ENCODE measurements around the gene RPGRIP1L.
"Not testable (repeated sequence)": the region's sequence is repeated elsewhere in the genome, so short reads cannot be mapped to it uniquely, and the experiment has no call there.

RPGRIP1L gene

GRCh38 chr16:53689636-53690035 is 14.0 kb downstream of the RPGRIP1L start:
- no peak overlapping the region for H3K27ac ChIP-seq (ENCODE audit: low read depth, low read length)

GRCh38 chr16:53686710-53687109 is 16.9 kb downstream of the RPGRIP1L start:
- no peaks in the 10 kb centered on the region for H3K4me1 ChIP-seq (ENCODE audit: control insufficient read depth, insufficient read depth, low read length, unreplicated experiment)
- H3K27me3 ChIP-seq (ENCODE audit: insufficient read depth, low read length), result no peaks in the 10 kb centered on the region
- no peak overlapping the region for H3K27ac ChIP-seq (ENCODE audit: low read depth, low read length)
- H3K79me2 ChIP-seq (ENCODE audit: control insufficient read depth, insufficient read depth, low read length, unreplicated experiment), result no peaks in the 10 kb centered on the region
- no peak overlapping the region for H3K4me3 ChIP-seq (ENCODE audit: low read depth, low read length)
- H3K36me3 ChIP-seq (ENCODE audit: insufficient read depth, low read length), result peaks cover 38% of the 10 kb centered on the region
- no peak overlapping the region for H2AFZ ChIP-seq (ENCODE audit: low read length, unreplicated experiment)

More at GRCh38 chr16:53689636-53690035, 14.0 kb downstream of the RPGRIP1L start:
- no peaks in the 10 kb centered on the region for H3K79me2 ChIP-seq (ENCODE audit: control insufficient read depth, insufficient read depth, low read length, unreplicated experiment)
- peaks cover 42% of the 10 kb centered on the region for H3K36me3 ChIP-seq (ENCODE audit: insufficient read depth, low read length)
- H3K27me3 ChIP-seq (ENCODE audit: insufficient read depth, low read length), result no peaks in the 10 kb centered on the region
- H3K4me1 ChIP-seq (ENCODE audit: control insufficient read depth, insufficient read depth, low read length, unreplicated experiment), result no peaks in the 10 kb centered on the region
- no peak overlapping the region for H3K4me3 ChIP-seq (ENCODE audit: low read depth, low read length)
- no peak overlapping the region for H2AFZ ChIP-seq (ENCODE audit: low read length, unreplicated experiment)

- not testable (repeated sequence) for H3K79me2 ChIP-seq (ENCODE audit: control insufficient read depth, insufficient read depth, low read length, unreplicated experiment); H3K4me3 ChIP-seq (ENCODE audit: low read depth, low read length); H3K4me1 ChIP-seq (ENCODE audit: control insufficient read depth, insufficient read depth, low read length, unreplicated experiment); H3K27ac ChIP-seq (ENCODE audit: low read depth, low read length); H2AFZ ChIP-seq (ENCODE audit: low read length, unreplicated experiment); H3K27me3 ChIP-seq (ENCODE audit: insufficient read depth, low read length)
- peaks cover 29% of the 10 kb centered on the region for H3K36me3 ChIP-seq (ENCODE audit: insufficient read depth, low read length)
These were observed 18.3 kb downstream of the RPGRIP1L start for GRCh38 chr16:53685334-53685733.

- H3K27me3 ChIP-seq (ENCODE audit: insufficient read depth, low read length), result no peaks in the 10 kb centered on the region
- H2AFZ ChIP-seq (ENCODE audit: low read length, unreplicated experiment), result no peak overlapping the region
- H3K36me3 ChIP-seq (ENCODE audit: insufficient read depth, low read length), result peaks cover 20% of the 10 kb centered on the region
- H3K27ac ChIP-seq (ENCODE audit: low read depth, low read length), result no peak overlapping the region
- no peak overlapping the region for H3K4me3 ChIP-seq (ENCODE audit: low read depth, low read length)
- no peaks in the 10 kb centered on the region for H3K79me2 ChIP-seq (ENCODE audit: control insufficient read depth, insufficient read depth, low read length, unreplicated experiment)
- no peaks in the 10 kb centered on the region for H3K4me1 ChIP-seq (ENCODE audit: control insufficient read depth, insufficient read depth, low read length, unreplicated experiment)
These were observed 22.3 kb downstream of the RPGRIP1L start for GRCh38 chr16:53681354-53681753.

GRCh38 chr16:53680756-53681155 is 22.9 kb downstream of the RPGRIP1L start:
- peaks cover 14% of the 10 kb centered on the region for H3K36me3 ChIP-seq (ENCODE audit: insufficient read depth, low read length)
- no peaks in the 10 kb centered on the region for H3K27me3 ChIP-seq (ENCODE audit: insufficient read depth, low read length)

GRCh38 chr16:53678756-53679343 is 24.8 kb downstream of the RPGRIP1L start:
- H3K27me3 ChIP-seq (ENCODE audit: insufficient read depth, low read length), result no peaks in the 10 kb centered on the region
- no peaks in the 10 kb centered on the region for H3K79me2 ChIP-seq (ENCODE audit: control insufficient read depth, insufficient read depth, low read length, unreplicated experiment)
- H3K27ac ChIP-seq (ENCODE audit: low read depth, low read length), result no peak overlapping the region
- no peak overlapping the region for H3K4me3 ChIP-seq (ENCODE audit: low read depth, low read length)
- no peaks in the 10 kb centered on the region for H3K4me1 ChIP-seq (ENCODE audit: control insufficient read depth, insufficient read depth, low read length, unreplicated experiment)
- H2AFZ ChIP-seq (ENCODE audit: low read length, unreplicated experiment), result no peak overlapping the region
- peaks cover 3% of the 10 kb centered on the region; the same call in 1 of the 2 replicates for H3K36me3 ChIP-seq (ENCODE audit: insufficient read depth, low read length)

More at GRCh38 chr16:53680756-53681155, 22.9 kb downstream of the RPGRIP1L start:
- Histone ChIP-seq H3K4me1 (ENCODE audit: control insufficient read depth, insufficient read depth, low read length, unreplicated experiment) (no peaks in the 10 kb centered on the region), H2AFZ (ENCODE audit: low read length, unreplicated experiment) (no peak overlapping the region), H3K27ac (ENCODE audit: low read depth, low read length) (no peak overlapping the region), H3K4me3 (ENCODE audit: low read depth, low read length) (no peak overlapping the region), H3K79me2 (ENCODE audit: control insufficient read depth, insufficient read depth, low read length, unreplicated experiment) (no peaks in the 10 kb centered on the region)

- H3K4me1 ChIP-seq (ENCODE audit: control insufficient read depth, insufficient read depth, low read length, unreplicated experiment), result no peaks in the 10 kb centered on the region
- H3K79me2 ChIP-seq (ENCODE audit: control insufficient read depth, insufficient read depth, low read length, unreplicated experiment), result no peaks in the 10 kb centered on the region
- no peak overlapping the region for H3K27ac ChIP-seq (ENCODE audit: low read depth, low read length)
- no peak overlapping the region for H2AFZ ChIP-seq (ENCODE audit: low read length, unreplicated experiment)
- H3K36me3 ChIP-seq (ENCODE audit: insufficient read depth, low read length), result peaks cover 3% of the 10 kb centered on the region; the same call in 1 of the 2 replicates
- H3K4me3 ChIP-seq (ENCODE audit: low read depth, low read length), result no peak overlapping the region
- no peaks in the 10 kb centered on the region for H3K27me3 ChIP-seq (ENCODE audit: insufficient read depth, low read length)
These were observed 25.5 kb downstream of the RPGRIP1L start for GRCh38 chr16:53678155-53678554.

DNA sequence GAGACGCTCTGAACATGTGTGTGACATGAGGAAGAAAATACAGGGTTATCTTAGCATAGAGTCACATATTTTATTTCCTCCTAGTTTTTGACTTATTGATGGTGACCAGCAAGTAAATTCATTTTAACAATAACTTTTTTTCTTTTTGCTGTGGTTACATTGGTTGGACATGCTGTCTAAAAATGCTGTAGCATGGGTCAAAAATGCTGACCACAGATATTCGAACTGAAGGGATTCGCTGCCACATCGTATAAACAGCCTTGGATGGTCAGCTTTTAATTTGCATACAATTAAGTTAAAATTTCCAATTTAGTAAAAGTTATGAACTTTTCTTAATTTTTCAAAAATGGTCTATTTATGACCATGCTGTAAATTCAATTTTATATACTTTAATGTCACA is 30.5 kb downstream of the RPGRIP1L start:
- Histone ChIP-seq H3K36me3 (ENCODE audit: insufficient read depth, low read length) (no peaks in the 10 kb centered on the region; the same call in 1 of the 2 replicates), H3K4me3 (ENCODE audit: low read depth, low read length) (no peak overlapping the region)

GRCh38 chr16:53672461-53672860 is 31.2 kb downstream of the RPGRIP1L start:
- no peaks in the 10 kb centered on the region for H3K27me3 ChIP-seq (ENCODE audit: insufficient read depth, low read length)
- H3K4me1 ChIP-seq (ENCODE audit: control insufficient read depth, insufficient read depth, low read length, unreplicated experiment), result peaks cover 10% of the 10 kb centered on the region
- H3K27ac ChIP-seq (ENCODE audit: low read depth, low read length), result no peak overlapping the region
- no peaks in the 10 kb centered on the region for H3K79me2 ChIP-seq (ENCODE audit: control insufficient read depth, insufficient read depth, low read length, unreplicated experiment)
- H3K4me3 ChIP-seq (ENCODE audit: low read depth, low read length), result no peak overlapping the region
- no peak overlapping the region for H2AFZ ChIP-seq (ENCODE audit: low read length, unreplicated experiment)
- H3K36me3 ChIP-seq (ENCODE audit: insufficient read depth, low read length), result no peaks in the 10 kb centered on the region; the same call in 1 of the 2 replicates

More for the DNA sequence above, 30.5 kb downstream of the RPGRIP1L start:
- Histone ChIP-seq H3K27me3 (ENCODE audit: insufficient read depth, low read length) (no peaks in the 10 kb centered on the region), H3K4me1 (ENCODE audit: control insufficient read depth, insufficient read depth, low read length, unreplicated experiment) (peaks cover 10% of the 10 kb centered on the region), H3K79me2 (ENCODE audit: control insufficient read depth, insufficient read depth, low read length, unreplicated experiment) (no peaks in the 10 kb centered on the region), H2AFZ (ENCODE audit: low read length, unreplicated experiment) (no peak overlapping the region), H3K27ac (ENCODE audit: low read depth, low read length) (no peak overlapping the region)

GRCh38 chr16:53668869-53669268 is 34.8 kb downstream of the RPGRIP1L start:
- no peak overlapping the region for H3K4me3 ChIP-seq (ENCODE audit: low read depth, low read length)
- no peaks in the 10 kb centered on the region for H3K27me3 ChIP-seq (ENCODE audit: insufficient read depth, low read length)
- H3K4me1 ChIP-seq (ENCODE audit: control insufficient read depth, insufficient read depth, low read length, unreplicated experiment), result peaks cover 30% of the 10 kb centered on the region
- no peaks in the 10 kb centered on the region; the same call in 1 of the 2 replicates for H3K36me3 ChIP-seq (ENCODE audit: insufficient read depth, low read length)
- H3K79me2 ChIP-seq (ENCODE audit: control insufficient read depth, insufficient read depth, low read length, unreplicated experiment), result no peaks in the 10 kb centered on the region
- no peak overlapping the region for H2AFZ ChIP-seq (ENCODE audit: low read length, unreplicated experiment)
- H3K27ac ChIP-seq (ENCODE audit: low read depth, low read length), result no peak overlapping the region

DNA sequence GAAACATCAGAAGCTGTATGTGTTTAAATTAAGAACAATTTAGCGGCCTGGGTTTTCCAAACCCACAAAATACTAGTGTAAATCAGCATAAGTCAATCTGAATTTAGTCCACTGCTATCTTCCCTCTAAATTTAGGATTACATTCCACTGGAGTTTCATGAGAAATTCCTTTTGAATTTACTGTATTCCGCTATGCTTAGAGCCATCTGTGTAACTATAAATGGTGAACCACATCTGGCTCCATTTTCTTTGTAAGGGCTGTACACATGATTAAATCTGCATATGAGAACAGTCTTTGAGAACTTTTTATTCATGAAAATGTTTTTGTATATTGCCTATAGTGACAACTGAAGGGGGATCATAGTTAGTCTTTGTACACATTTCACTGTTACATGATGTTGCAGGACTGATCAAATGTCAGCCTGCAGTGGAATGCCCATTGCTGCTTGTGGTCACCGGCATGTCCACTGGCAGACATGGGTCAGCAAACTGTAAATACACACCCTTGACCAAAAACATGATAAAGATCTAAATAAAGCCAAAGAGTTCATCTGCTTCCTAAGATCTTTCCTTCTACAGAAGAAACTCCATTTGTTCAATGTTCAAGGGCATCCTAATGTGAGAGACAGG is 36.8 kb downstream of the RPGRIP1L start:
- Histone ChIP-seq H3K36me3 (ENCODE audit: insufficient read depth, low read length) (no peaks in the 10 kb centered on the region; the same call in 1 of the 2 replicates), H3K79me2 (ENCODE audit: control insufficient read depth, insufficient read depth, low read length, unreplicated experiment) (no peaks in the 10 kb centered on the region), H3K27ac (ENCODE audit: low read depth, low read length) (no peak overlapping the region), H3K4me3 (ENCODE audit: low read depth, low read length) (no peak overlapping the region), H2AFZ (ENCODE audit: low read length, unreplicated experiment) (no peak overlapping the region), H3K4me1 (ENCODE audit: control insufficient read depth, insufficient read depth, low read length, unreplicated experiment) (peaks cover 30% of the 10 kb centered on the region), H3K27me3 (ENCODE audit: insufficient read depth, low read length) (no peaks in the 10 kb centered on the region)
